CD4-positive, CD25-positive, alpha-beta regulatory T cell (primary cell): Measurements from ENCODE around the gene PLCB1. TPM values are rescaled to one million over a fixed set of nuclear protein-coding genes. Genes with fewer than 3 reads are reported as not detected.
"Not testable (repeated sequence)": the region's sequence is repeated elsewhere in the genome, so short reads cannot be mapped to it uniquely, and the experiment has no call there.

Experiments used
- ATAC-seq, 2 donors: fragments of 150-1000 bp; cut with Tn5 transposase; one replicate each; pipeline ENCODE4 v1.10.0; 2021; ENCODE audit warnings: low read depth in 2 of 2, moderate number of reproducible peaks in 2 of 2, moderate library complexity in 1 of 2
- DNase-seq, 3 donors: peaks; one replicate each; pipeline versions ENCODE4 v3.0.0 to v3.0.0-alpha.2; 2012 to 2022; ENCODE audit warnings: mixed read lengths in 1 of 3
- H3K27ac ChIP-seq: one replicate; pipeline ENCODE4 v1.7.0; 2013; ENCODE audit warnings: mild to moderate bottlenecking, low read length; ENCODE audit not compliant: insufficient read depth, poor library complexity, severe bottlenecking
- H3K27me3 ChIP-seq: one replicate; pipeline ENCODE4 v1.7.0; 2013; ENCODE audit warnings: low read length; ENCODE audit not compliant: control insufficient read depth, insufficient read depth
- H3K36me3 ChIP-seq: one replicate; pipeline ENCODE4 v1.7.0; 2013; ENCODE audit warnings: mild to moderate bottlenecking, low read length, moderate library complexity; ENCODE audit not compliant: control insufficient read depth, insufficient read depth
- H3K4me1 ChIP-seq: 2 replicates; pipeline ENCODE4 v1.7.0; 2013; ENCODE audit warnings: mild to moderate bottlenecking, low read length; ENCODE audit not compliant: insufficient read depth, control insufficient read depth, poor library complexity, severe bottlenecking
- H3K4me3 ChIP-seq: one replicate; pipeline ENCODE4 v1.7.0; 2013; ENCODE audit warnings: low read depth, mild to moderate bottlenecking, low read length, moderate library complexity
- H3K9me3 ChIP-seq, 2 experiments: 1 replicate in 1 of 2; 2 replicates in 1 of 2; pipeline ENCODE4 v1.7.0; 2013; ENCODE audit warnings: low read length in 2 of 2, mild to moderate bottlenecking in 1 of 2, moderate library complexity in 1 of 2; ENCODE audit not compliant: control insufficient read depth in 2 of 2
- H3K27ac Mint-ChIP-seq, 3 donors: one replicate each; pipeline ENCODE4 v1.8.0; 2020 to 2022; ENCODE audit warnings: mild to moderate bottlenecking in 3 of 3, mixed read lengths in 3 of 3, moderate library complexity in 2 of 3
- H3K27me3 Mint-ChIP-seq: one replicate; pipeline ENCODE4 v1.8.0; 2022; ENCODE audit warnings: mild to moderate bottlenecking, mixed read lengths
- H3K36me3 Mint-ChIP-seq: one replicate; pipeline ENCODE4 v1.8.0; 2020; ENCODE audit warnings: mixed read lengths
- H3K4me1 Mint-ChIP-seq, 4 donors: one replicate each; pipeline ENCODE4 v1.8.0; 2020 to 2022; ENCODE audit warnings: mixed read lengths in 4 of 4, mild to moderate bottlenecking in 1 of 4
- H3K4me3 Mint-ChIP-seq, 4 donors: one replicate each; pipeline ENCODE4 v1.8.0; 2020 to 2022; ENCODE audit warnings: mild to moderate bottlenecking in 4 of 4, mixed read lengths in 4 of 4, moderate library complexity in 3 of 4
- H3K9me3 Mint-ChIP-seq, 7 donors: one replicate each; pipeline ENCODE4 v1.8.0; 2020 to 2022; ENCODE audit warnings: mixed read lengths in 7 of 7, mild to moderate bottlenecking in 3 of 7, moderate library complexity in 2 of 7
- polyA plus RNA-seq, 4 donors: library from polyadenylated mRNA; unstranded; fragments of 300-500 nt; fragmentation: Illumina TruSeq; gene quantifications; one replicate each; pipeline ENCODE4 v1.2.3, GENCODE V29; 2021
- total RNA-seq: library from RNA; stranded (reverse); gene quantifications from one replicate; pipeline ENCODE4 v1.2.3, GENCODE V29; 2022

The PLCB1 gene
- total and polyA plus RNA-seq, 5 donors from 2014 or later, result 0.17 to 1.8 (median 0.44) TPM; not detected in 2

- no peak overlapping the region for H3K27ac Mint-ChIP-seq
- Histone ChIP-seq H3K36me3 (no peaks in the 10 kb centered on the region), H3K4me1 (no peaks in the 10 kb centered on the region), H3K27ac (no peak overlapping the region), H3K9me3 (peaks cover 0 to 1% of the 10 kb centered on the region in 2 experiments), H3K27me3 (no peaks in the 10 kb centered on the region), H3K4me3 (no peak overlapping the region)
- DNase-seq (no peak), ATAC-seq (no peak)
- no peaks in the 10 kb centered on the region for H3K27me3 Mint-ChIP-seq
- H3K9me3 Mint-ChIP-seq, result peaks cover 0 to 6% (median 3%) of the 10 kb centered on the region in 7 donors
- no peaks in the 10 kb centered on the region for H3K36me3 Mint-ChIP-seq
- H3K4me1 Mint-ChIP-seq, result no peaks in the 10 kb centered on the region
- peak overlapping the region in 1 of 4 donors; percentile 32 for H3K4me3 Mint-ChIP-seq
Observed at GRCh38 chr20:8583012-8583565, 451.0 kb downstream of the PLCB1 start.

DNA sequence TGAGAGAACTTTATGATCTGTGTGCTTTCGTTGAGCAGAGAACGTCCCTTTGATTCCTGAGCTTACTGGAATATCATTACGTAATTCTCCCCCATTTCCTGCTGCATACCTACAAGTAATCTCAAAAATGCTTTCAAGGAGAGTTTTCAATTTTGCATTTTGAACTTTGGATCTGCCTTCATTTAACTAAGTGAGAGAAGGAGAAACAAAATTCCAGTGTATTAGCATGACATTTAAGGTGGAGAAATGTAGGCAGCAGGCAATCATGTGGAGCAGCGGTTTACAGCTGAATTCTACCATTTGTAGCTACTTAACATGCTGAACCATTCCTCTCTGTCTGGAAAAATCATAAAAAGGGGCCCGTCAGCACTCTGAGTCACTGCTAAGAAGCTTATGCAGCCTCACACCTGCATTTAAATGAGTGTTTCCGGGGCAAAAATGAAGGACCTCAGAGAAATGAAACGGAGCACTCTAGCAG lies 451.5 kb downstream of the PLCB1 start:
- peaks cover 0 to 1% of the 10 kb centered on the region in 2 experiments for H3K9me3 ChIP-seq
- Mint-ChIP-seq H3K4me1 (no peaks in the 10 kb centered on the region), H3K27ac (no peak overlapping the region), H3K27me3 (no peaks in the 10 kb centered on the region), H3K9me3 (peaks cover 0 to 6% (median 3%) of the 10 kb centered on the region in 7 donors), H3K4me3 (no peak overlapping the region), H3K36me3 (no peaks in the 10 kb centered on the region)
- H3K4me1 ChIP-seq, result no peaks in the 10 kb centered on the region
- H3K36me3 ChIP-seq, result no peaks in the 10 kb centered on the region
- ATAC-seq (no peak), DNase-seq (no peak)
- H3K4me3 ChIP-seq, result no peak overlapping the region
- no peaks in the 10 kb centered on the region for H3K27me3 ChIP-seq
- no peak overlapping the region for H3K27ac ChIP-seq

GRCh38 chr20:8587251-8587650 lies 455.2 kb downstream of the PLCB1 start:
- Mint-ChIP-seq H3K27ac (no peak overlapping the region), H3K4me3 (no peak overlapping the region), H3K4me1 (no peaks in the 10 kb centered on the region), H3K9me3 (peaks cover 0 to 7% (median 3%) of the 10 kb centered on the region in 7 donors), H3K36me3 (no peaks in the 10 kb centered on the region), H3K27me3 (no peaks in the 10 kb centered on the region)
- Histone ChIP-seq H3K4me3 (no peak overlapping the region), H3K9me3 (no peaks in the 10 kb centered on the region), H3K36me3 (no peaks in the 10 kb centered on the region), H3K27ac (no peak overlapping the region), H3K27me3 (no peaks in the 10 kb centered on the region), H3K4me1 (no peaks in the 10 kb centered on the region)
- DNase-seq (no peak), ATAC-seq (no peak)

- H3K27me3 Mint-ChIP-seq, result no peaks in the 10 kb centered on the region
- H3K4me1 ChIP-seq, result no peaks in the 10 kb centered on the region
- H3K27me3 ChIP-seq, result no peaks in the 10 kb centered on the region
- no peaks in the 10 kb centered on the region for H3K4me1 Mint-ChIP-seq
- no peaks in the 10 kb centered on the region for H3K36me3 ChIP-seq
- H3K9me3 Mint-ChIP-seq, result peaks cover 0 to 7% (median 2%) of the 10 kb centered on the region in 7 donors
- DNase-seq (no peak), ATAC-seq (no peak)
- no peak overlapping the region for H3K27ac ChIP-seq
- no peaks in the 10 kb centered on the region for H3K9me3 ChIP-seq
- H3K27ac Mint-ChIP-seq, result no peak overlapping the region
- no peaks in the 10 kb centered on the region for H3K36me3 Mint-ChIP-seq
- H3K4me3 Mint-ChIP-seq, result no peak overlapping the region
- H3K4me3 ChIP-seq, result no peak overlapping the region
Observed at GRCh38 chr20:8587810-8588209, 455.7 kb downstream of the PLCB1 start.

- Mint-ChIP-seq H3K9me3 (peaks cover 0 to 7% (median 2%) of the 10 kb centered on the region in 7 donors), H3K27ac (no peak overlapping the region), H3K27me3 (no peaks in the 10 kb centered on the region), H3K4me3 (no peak overlapping the region), H3K36me3 (no peaks in the 10 kb centered on the region), H3K4me1 (no peaks in the 10 kb centered on the region)
- no peaks in the 10 kb centered on the region for H3K36me3 ChIP-seq
- ATAC-seq (no peak), DNase-seq (no peak)
- no peaks in the 10 kb centered on the region for H3K9me3 ChIP-seq
- no peaks in the 10 kb centered on the region for H3K27me3 ChIP-seq
- no peak overlapping the region for H3K27ac ChIP-seq
- no peak overlapping the region for H3K4me3 ChIP-seq
- no peaks in the 10 kb centered on the region for H3K4me1 ChIP-seq
Observed at GRCh38 chr20:8589956-8590355, 457.9 kb downstream of the PLCB1 start.

GRCh38 chr20:8600910-8601541 lies 469.0 kb downstream of the PLCB1 start:
- not testable (repeated sequence) for H3K27me3 Mint-ChIP-seq, H3K4me1 ChIP-seq, H3K36me3 Mint-ChIP-seq, H3K36me3 ChIP-seq, H3K27me3 ChIP-seq, ATAC-seq, H3K4me3 ChIP-seq, H3K4me1 Mint-ChIP-seq, H3K9me3 ChIP-seq, H3K27ac Mint-ChIP-seq, DNase-seq, H3K9me3 Mint-ChIP-seq, H3K27ac ChIP-seq
- H3K4me3 Mint-ChIP-seq, result peak overlapping the region in 1 of 4 donors; percentile 61

- Histone ChIP-seq H3K27ac (no peak overlapping the region), H3K9me3 (no peaks in the 10 kb centered on the region), H3K4me1 (no peaks in the 10 kb centered on the region), H3K4me3 (no peak overlapping the region), H3K36me3 (no peaks in the 10 kb centered on the region), H3K27me3 (no peaks in the 10 kb centered on the region)
- Mint-ChIP-seq H3K9me3 (peaks cover 0 to 6% (median 0%) of the 10 kb centered on the region in 7 donors), H3K27me3 (no peaks in the 10 kb centered on the region), H3K4me3 (peak overlapping the region in 1 of 4 donors; percentile 14), H3K4me1 (peaks cover 0 to 8% (median 0%) of the 10 kb centered on the region in 4 donors), H3K36me3 (no peaks in the 10 kb centered on the region), H3K27ac (no peak overlapping the region)
- ATAC-seq (no peak), DNase-seq (no peak)
Observed at GRCh38 chr20:8601542-8601912, 469.5 kb downstream of the PLCB1 start.
